Heart right ventricle (tissue), 16 donors: ENCODE results near the gene MORN5. TPM values are rescaled to one million over a fixed set of nuclear protein-coding genes. Genes with fewer than 3 reads are reported as not detected.

ENCODE experiments used
- ATAC-seq, 8 donors: fragments of 200-7000 bp; cut with Tn5 transposase; one replicate each; pipeline ENCODE4 v1.9.1; 2020; ENCODE audit warnings: mild to moderate bottlenecking in 8 of 8, moderate library complexity in 8 of 8, moderate number of reproducible peaks in 1 of 8
- DNase-seq, 2 donors: peaks; one replicate each; pipeline ENCODE4 v3.0.0-alpha.2; 2020
- H3K27ac ChIP-seq, 10 donors: fragments of 200-600 bp; sonication (generic) in 2 of 10; one replicate each; pipeline versions ENCODE4 v1.5.0 to v1.8.0; 2020 to 2022; ENCODE audit warnings: mild to moderate bottlenecking in 3 of 10
- H3K27me3 ChIP-seq, 7 donors: fragments of 200-600 bp; one replicate each; pipeline ENCODE4 v1.8.0; 2021 to 2022; ENCODE audit warnings: mild to moderate bottlenecking in 2 of 7
- H3K36me3 ChIP-seq, 9 donors: fragments of 200-600 bp; sonication (generic) in 1 of 9; one replicate each; pipeline versions ENCODE4 v1.5.0 to v1.8.0; 2020 to 2022; ENCODE audit warnings: mild to moderate bottlenecking in 2 of 9
- H3K4me1 ChIP-seq, 9 donors: fragments of 200-600 bp; sonication (generic) in 1 of 9; one replicate each; pipeline versions ENCODE4 v1.5.0 to v1.8.0; 2020 to 2022; ENCODE audit warnings: mild to moderate bottlenecking in 4 of 9
- H3K4me3 ChIP-seq, 10 donors: fragments of 200-600 bp; sonication (generic) in 2 of 10; one replicate each; pipeline versions ENCODE4 v1.5.0 to v1.8.0; 2020 to 2022; ENCODE audit warnings: mild to moderate bottlenecking in 7 of 10, moderate library complexity in 2 of 10
- H3K9me3 ChIP-seq, 11 donors: fragments of 200-600 bp in 10 of 11; sonication (generic) in 2 of 11; one replicate each; pipeline versions ENCODE4 v1.5.0 to v1.8.0; 2013 to 2022; ENCODE audit warnings: mild to moderate bottlenecking in 2 of 11, control low read depth in 1 of 11, moderate library complexity in 1 of 11
- CTCF ChIP-seq, 9 donors: fragments of 200-600 bp; sonication (generic) in 2 of 9; IDR thresholded peaks; one replicate each; pipeline versions ENCODE4 v1.5.0 to v1.8.0; 2021 to 2022; ENCODE audit warnings: antibody characterized with exemption in 9 of 9, mild to moderate bottlenecking in 5 of 9, moderate library complexity in 1 of 9
- WGBS, 2 donors: extraction: QIAGEN DNeasy Blood & Tissue Kit; methylation state at CpG; one replicate each; pipeline ENCODE4 v1.1.7; 2013; ENCODE audit warnings: inconsistent platforms in 1 of 2; 5-methylcytosine and 5-hydroxymethylcytosine counted together
- intact Hi-C, 10 donors: fragments of 100-400 bp; cut with DNase I; formaldehyde crosslinking; loops; one replicate each; pipeline versions ENCODE4 v1.11.1 to v1.14.2; 2022
- polyA plus RNA-seq, 2 donors: library from polyadenylated mRNA; stranded (reverse); fragments of 200-250 nt; gene quantifications; one replicate each; pipeline ENCODE4 v1.2.3, GENCODE V29; 2013
- total RNA-seq, 10 donors: library from RNA; stranded (reverse); fragmentation: NEBNext Ultra II Directional in 3 of 10; extraction: Animal tissue kit (Norgen Biotek cat#: 25700) in 3 of 10; gene quantifications; one replicate each; pipeline versions ENCODE4 v1.2.1 to v1.2.4, GENCODE V29; 2021 to 2023
- donor health status: Arrhythmogenic right ventricular cardiomyopathy.
- donor health status: ischemic (EF 13 %, LVEDD 7.1; RV severe dilation, severe dysfunction).
- donor health status: healthy with polysubstance abuse.
- donor health status: DM: no; HTN: yes; CAD: no.
- donor health status: DM: no; HTN: no; CAD: no.
- donor health status: ischemic (EF 25% LVEDD 6.9; RV normal size, moderate dysfunction).
- donor health status: ischemic (EF 25% LVEDD 5.7; RV mildly dilated, moderate dysfunction).
- donor health status: healthy.
- donor health status: DM: yes; HTN: yes; CAD: no.
- donor health status: Ischemic cardiomyopathy.
- donor health status: ischemic (EF 35%, LVEDD 5.7; RV mildly dilated, moderate dysfunction).
- donor health status: nonischemic (EF 11% LVEDD 7.7; RV severe dilation, severe dysfunction).
- donor health status: DM: yes; HTN: yes; CAD: no.
- donor health status: PGD.
- donor health status: ischemic (EF 29% LVEDD 5.4; RV normal size, mild dysfunction).
- donor health status: nonischemic (EF 23%, LVEDD 6.1; RV moderate dilation, normal function).

The MORN5 gene
- total and polyA plus RNA-seq, 12 donors = not detected

- 87 to 90% methylated on average over 6 of the region's 6 CpGs for WGBS, 2 donors
- no peak overlapping the region for H3K27ac ChIP-seq
- peaks cover 0 to 10% (median 0%) of the 10 kb centered on the region in 9 donors for H3K4me1 ChIP-seq
- TF ChIP-seq CTCF (IDR thresholded peaks at IDR 0.05) = no peak
- H3K27me3 ChIP-seq = no peaks in the 10 kb centered on the region
- no peaks in the 10 kb centered on the region for H3K9me3 ChIP-seq
- H3K36me3 ChIP-seq = no peaks in the 10 kb centered on the region
- no peak for ATAC-seq
- DNase-seq = no peak
- H3K4me3 ChIP-seq = no peak overlapping the region
- intact Hi-C loops = no loop called here
These were observed 47.5 kb upstream of the MORN5 start for GRCh38 chr9:122112238-122112637.

GRCh38 chr9:122113574-122113973 is 46.1 kb upstream of the MORN5 start:
- Histone ChIP-seq H3K36me3 (no peaks in the 10 kb centered on the region), H3K27me3 (no peaks in the 10 kb centered on the region), H3K27ac (no peak overlapping the region), H3K9me3 (no peaks in the 10 kb centered on the region), H3K4me3 (no peak overlapping the region), H3K4me1 (no peaks in the 10 kb centered on the region)
- DNase-seq = no peak
- no peak for TF ChIP-seq CTCF (IDR thresholded peaks at IDR 0.05)
- intact Hi-C loops = no loop called here
- WGBS, 2 donors = 49% methylated on average over 5 of the region's 5 CpGs
- no peak for ATAC-seq

GRCh38 chr9:122115176-122116035 is 44.3 kb upstream of the MORN5 start:
- intact Hi-C loops = no loop called here
- ATAC-seq = no peak

GRCh38 chr9:122116040-122116439 is 43.7 kb upstream of the MORN5 start:
- intact Hi-C loops = no loop called here
- Histone ChIP-seq H3K4me1 (no peaks in the 10 kb centered on the region), H3K27ac (no peak overlapping the region), H3K9me3 (no peaks in the 10 kb centered on the region), H3K36me3 (no peaks in the 10 kb centered on the region), H3K27me3 (no peaks in the 10 kb centered on the region), H3K4me3 (no peak overlapping the region)
- no peak for TF ChIP-seq CTCF (IDR thresholded peaks at IDR 0.05)
- WGBS, 2 donors = 71 to 77% methylated on average over 4 of the region's 4 CpGs
- ATAC-seq (no peak), DNase-seq (no peak)

More at GRCh38 chr9:122115176-122116035, 44.3 kb upstream of the MORN5 start:
- WGBS, 2 donors = 71 to 75% methylated on average over 12 of the region's 12 CpGs
- H3K9me3 ChIP-seq = no peaks in the 10 kb centered on the region
- no peak overlapping the region for H3K27ac ChIP-seq
- no peaks in the 10 kb centered on the region for H3K27me3 ChIP-seq
- no peaks in the 10 kb centered on the region for H3K4me1 ChIP-seq
- no peak for TF ChIP-seq CTCF (IDR thresholded peaks at IDR 0.05)
- H3K36me3 ChIP-seq = no peaks in the 10 kb centered on the region
- no peak overlapping the region for H3K4me3 ChIP-seq
- no peak for DNase-seq
